GM12878 (cell line): ENCODE data around the gene ACOT12. TPM values are rescaled to one million over a fixed set of nuclear protein-coding genes. Genes with fewer than 3 reads are reported as not detected.

Experiments
- ATAC-seq: fragments of 200-7000 bp; cut with Tn5 transposase; 3 replicates; pipeline ENCODE4 v1.9.1; 2020; ENCODE audit warnings: mild to moderate bottlenecking, moderate library complexity
- BruUV-seq: library from RNA; stranded (reverse); fragments of 400-500 nt; replicated peaks from 2 replicates; lab custom pipeline; 2021; lab: Mats Ljungman, UMichigan
- CTCF ChIA-PET: fragments of 300-600 bp; sonication (Branson Sonifier 250); formaldehyde crosslinking; extraction: SDS; loops from one replicate; lab custom pipeline; 2021; ENCODE audit warnings: inconsistent platforms; lab: Yijun Ruan, JAX
- POLR2A ChIA-PET: fragments of 350-600 bp; formaldehyde crosslinking; extraction: SDS; loops from one replicate; lab custom pipeline; 2021; ENCODE audit warnings: inconsistent platforms; lab: Charles Lee
- RAD21 ChIA-PET: fragments of 300-600 bp; sonication (Branson Sonifier 250); formaldehyde crosslinking; loops from one replicate; lab custom pipeline; 2023; ENCODE audit warnings: antibody characterized with exemption; ENCODE audit not compliant: unreplicated experiment; lab: Charles Lee
- SMC1A ChIA-PET: fragments of 300-600 bp; sonication (Branson Sonifier 250); formaldehyde crosslinking; loops from one replicate; lab custom pipeline; 2023; ENCODE audit not compliant: unreplicated experiment, uncharacterized antibody; lab: Charles Lee
- DNase-seq: peaks from one replicate; pipeline ENCODE4 v3.0.0-alpha.2; 2011; ENCODE audit warnings: low read depth, low spot score
- FAIRE-seq: peaks from 3 replicates; lab custom pipeline; 2011; peaks lifted over from hg19 to GRCh38; lab: Jason Lieb, UNC
- H2AFZ ChIP-seq: 2 replicates; pipeline ENCODE4 v1.6.0; 2011; ENCODE audit warnings: low read depth, low read length, control low read depth; ENCODE audit not compliant: control insufficient read depth
- H3K27ac ChIP-seq: 2 replicates; pipeline ENCODE4 v1.5.1; 2011; ENCODE audit warnings: control low read depth; ENCODE audit not compliant: control insufficient read depth, insufficient read depth
- H3K27me3 ChIP-seq, 2 experiments: replicated peaks in 1 of 2; 2 replicates each; pipeline versions ENCODE4 v1.6.0 to v1.6.1; 2011; ENCODE audit warnings: low read length in 1 of 2; ENCODE audit not compliant: control insufficient read depth in 2 of 2, insufficient read depth in 2 of 2
- H3K36me3 ChIP-seq, 2 experiments: 2 replicates each; pipeline ENCODE4 v1.5.1; 2011; ENCODE audit warnings: low read length in 1 of 2; ENCODE audit not compliant: control insufficient read depth in 2 of 2, insufficient read depth in 2 of 2
- H3K4me1 ChIP-seq: 2 replicates; pipeline ENCODE4 v1.6.1; 2011; ENCODE audit warnings: mild to moderate bottlenecking, low read length, moderate library complexity, mixed read lengths; ENCODE audit not compliant: control insufficient read depth, insufficient read depth
- H3K4me2 ChIP-seq: 2 replicates; pipeline ENCODE4 v1.6.0; 2011; ENCODE audit warnings: control low read depth; ENCODE audit not compliant: control insufficient read depth, insufficient read depth
- H3K4me3 ChIP-seq: fragments of 200-600 bp; sonication (generic); 2 replicates; pipeline ENCODE4 v1.5.1; 2016
- H3K79me2 ChIP-seq: 2 replicates; pipeline ENCODE4 v1.6.0; 2011; ENCODE audit warnings: low read length; ENCODE audit not compliant: control insufficient read depth, insufficient read depth
- H3K9ac ChIP-seq: 2 replicates; pipeline ENCODE4 v1.8.0; 2011; ENCODE audit warnings: low read length, control low read depth, mixed read lengths; ENCODE audit not compliant: control insufficient read depth, insufficient read depth
- H3K9me3 ChIP-seq: replicated peaks from 3 replicates; pipeline ENCODE4 v1.5.1; 2011; ENCODE audit warnings: mild to moderate bottlenecking, low read length; ENCODE audit not compliant: control insufficient read depth, insufficient read depth
- H4K20me1 ChIP-seq: 2 replicates; pipeline ENCODE4 v1.6.0; 2011; ENCODE audit not compliant: control insufficient read depth, insufficient read depth
- EED ChIP-seq: sonication (generic); IDR thresholded peaks from 2 replicates; pipeline ENCODE4 v1.6.1; 2016; ENCODE audit warnings: antibody characterized with exemption, low read depth
- HDAC2 ChIP-seq: fragments of 200-600 bp; sonication (generic); IDR thresholded peaks from 2 replicates; pipeline ENCODE4 v1.6.1; 2017
- KLF5 ChIP-seq: fragments of 450-650 bp; IDR thresholded peaks from 2 replicates; pipeline ENCODE4 v1.6.1; 2014; ENCODE audit warnings: mild to moderate bottlenecking; ENCODE audit not compliant: partially characterized antibody
- LARP7 ChIP-seq: fragments of 450-650 bp; IDR thresholded peaks from 2 replicates; pipeline ENCODE4 v1.6.1; 2017; ENCODE audit warnings: mild to moderate bottlenecking
- MYC ChIP-seq: IDR thresholded peaks from 2 replicates; pipeline ENCODE4 v1.6.1; 2011; ENCODE audit warnings: mild to moderate bottlenecking, low read length, moderate library complexity, inconsistent platforms; ENCODE audit not compliant: insufficient read depth, insufficient replicate concordance, insufficient read length, severe bottlenecking
- STAT3 ChIP-seq: IDR thresholded peaks from 2 replicates; pipeline ENCODE4 v1.6.1; 2011; ENCODE audit warnings: low read depth, low read length, improper control_type of control experiment
- whole genome bisulfite sequencing: methylation state at CpG from one replicate; pipeline ENCODE4 v1.1.6; 2016; ENCODE audit warnings: low lambda C conversion rate; ENCODE audit not compliant: insufficient replicate concordance, insufficient coverage; ENCODE audit errors: missing lambda C conversion rate; 5-methylcytosine and 5-hydroxymethylcytosine counted together
- in situ Hi-C: fragments of 300-500 bp; cut with MboI; formaldehyde crosslinking; loops from 9 replicates; pipeline ENCODE4 v1.14.3; 2018; ENCODE audit warnings: mixed read lengths
- intact Hi-C: fragments of 100-400 bp; cut with micrococcal nuclease; formaldehyde crosslinking; loops from one replicate; pipeline ENCODE4 v1.14.2; 2022; ENCODE audit not compliant: unreplicated experiment
- polyA plus RNA-seq, 11 experiments: library from polyadenylated mRNA; depleted of rRNA in 4 of 11; unstranded in 6 of 11; stranded (reverse) in 5 of 11; fragments of >200 nt; fragmentation: Nextera tagmentation in 4 of 11; fragmentation: Illumina TruSeq in 1 of 11; extraction: Ambion mirVana in 4 of 11; extraction: Trizol in 1 of 11; gene quantifications; 1 replicate in 1 of 11; 2 replicates in 10 of 11; pipeline versions ENCODE4 v1.2.1 to v1.2.3, GENCODE V29; 2011 to 2016; ENCODE audit warnings: inconsistent platforms in 2 of 11, missing spikeins in 2 of 11, low read depth in 1 of 11
- total RNA-seq, 4 experiments: library from RNA; depleted of rRNA in 3 of 4; stranded (reverse); fragments of >200 nt in 3 of 4; fragmentation: Illumina TruSeq in 1 of 4; extraction: Trizol in 1 of 4; gene quantifications; 2 replicates each; pipeline versions ENCODE4 v1.2.1 to v1.2.3, GENCODE V29; 2013 to 2021
- TF ChIP-seq, protein P1 (sequence below): fragments of 450-650 bp; IDR thresholded peaks from 2 replicates; pipeline ENCODE4 v1.6.1; 2016; ENCODE audit warnings: mild to moderate bottlenecking, moderate library complexity, borderline replicate concordance
- TF ChIP-seq, protein P2 (sequence below): fragments of 450-650 bp; IDR thresholded peaks from 2 replicates; pipeline ENCODE4 v1.6.1; 2017; ENCODE audit warnings: antibody characterized with exemption, mild to moderate bottlenecking, moderate library complexity
- TF ChIP-seq, protein P3 (sequence below): fragments of 450-650 bp; formaldehyde crosslinking; IDR thresholded peaks from 2 replicates; pipeline ENCODE4 v1.4.0; 2020; ENCODE audit warnings: mild to moderate bottlenecking, moderate library complexity
- TF ChIP-seq, protein P4 (sequence below): fragments of 450-650 bp; conservative IDR thresholded peaks from 2 replicates; pipeline ENCODE4 v1.6.1; 2017; ENCODE audit warnings: mild to moderate bottlenecking, moderate library complexity

The ACOT12 gene
- total and polyA plus RNA-seq, 10 of the 15 experiments (the other 5 are each of a cell fraction or from before 2014, with no cell fraction given) = 0.08 TPM; not detected in 9

DNA sequence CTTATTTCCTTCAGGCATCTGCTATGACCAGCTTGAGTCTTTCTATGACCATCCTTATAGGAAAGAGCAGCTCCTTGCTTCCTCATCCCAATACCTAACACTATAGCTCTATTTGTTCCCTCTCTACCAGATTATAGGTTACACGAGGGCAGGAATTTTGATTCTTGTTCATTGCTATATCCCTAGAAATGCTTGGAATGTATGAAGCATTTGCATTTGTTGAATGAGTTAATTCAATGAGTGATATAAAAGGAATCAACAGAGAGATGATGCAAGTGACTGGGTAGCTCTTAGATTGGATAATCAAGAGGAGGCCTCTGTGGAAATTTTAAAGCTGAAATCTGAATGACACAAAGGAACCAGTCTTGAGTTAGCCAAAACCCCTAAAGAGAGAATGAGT lies 78.6 kb downstream of the ACOT12 start:
- intact Hi-C loops (no loop called here), in situ Hi-C loops (no loop called here)
- H3K4me3 ChIP-seq = no peak overlapping the region
- 79% methylated on average over 1 of the region's 1 CpG for WGBS
- H3K79me2 ChIP-seq = no peaks in the 10 kb centered on the region
- H3K4me2 ChIP-seq = no peak overlapping the region
- RAD21 ChIA-PET = no interaction called here
- no peak overlapping the region for H3K27ac ChIP-seq
- no peak overlapping the region for H3K9ac ChIP-seq
- BruUV-seq = no TSS peak
- FAIRE-seq = no peak
- H2AFZ ChIP-seq = no peak overlapping the region
- CTCF ChIA-PET = interaction anchor here (1.9 to 4.6 kb wide), 2 partner anchors 13 to 16 kb away, joined by 6 to 16 read pairs; partner anchors contain the start of gene ZCCHC9
- SMC1A ChIA-PET = interaction anchor here (0.7 to 1.9 kb wide), 2 partner anchors 16 to 133 kb away, joined by 3 to 6 read pairs; no protein-coding TSS in a partner anchor
- H3K9me3 ChIP-seq = no peaks in the 10 kb centered on the region
- H3K4me1 ChIP-seq = no peaks in the 10 kb centered on the region
- DNase-seq = no peak
- H4K20me1 ChIP-seq = no peaks in the 10 kb centered on the region
- POLR2A ChIA-PET = no interaction called here
- ATAC-seq = no peak
- no peaks in the 10 kb centered on the region for H3K27me3 ChIP-seq
- H3K36me3 ChIP-seq = no peaks in the 10 kb centered on the region; a peak in 1 of 4 replicates
- TF ChIP-seq EED (no peak), LARP7 (no peak), HDAC2 (no peak), STAT3 (no peak), MYC (no peak), KLF5 (no peak)
- TF ChIP-seq, protein P1, sequence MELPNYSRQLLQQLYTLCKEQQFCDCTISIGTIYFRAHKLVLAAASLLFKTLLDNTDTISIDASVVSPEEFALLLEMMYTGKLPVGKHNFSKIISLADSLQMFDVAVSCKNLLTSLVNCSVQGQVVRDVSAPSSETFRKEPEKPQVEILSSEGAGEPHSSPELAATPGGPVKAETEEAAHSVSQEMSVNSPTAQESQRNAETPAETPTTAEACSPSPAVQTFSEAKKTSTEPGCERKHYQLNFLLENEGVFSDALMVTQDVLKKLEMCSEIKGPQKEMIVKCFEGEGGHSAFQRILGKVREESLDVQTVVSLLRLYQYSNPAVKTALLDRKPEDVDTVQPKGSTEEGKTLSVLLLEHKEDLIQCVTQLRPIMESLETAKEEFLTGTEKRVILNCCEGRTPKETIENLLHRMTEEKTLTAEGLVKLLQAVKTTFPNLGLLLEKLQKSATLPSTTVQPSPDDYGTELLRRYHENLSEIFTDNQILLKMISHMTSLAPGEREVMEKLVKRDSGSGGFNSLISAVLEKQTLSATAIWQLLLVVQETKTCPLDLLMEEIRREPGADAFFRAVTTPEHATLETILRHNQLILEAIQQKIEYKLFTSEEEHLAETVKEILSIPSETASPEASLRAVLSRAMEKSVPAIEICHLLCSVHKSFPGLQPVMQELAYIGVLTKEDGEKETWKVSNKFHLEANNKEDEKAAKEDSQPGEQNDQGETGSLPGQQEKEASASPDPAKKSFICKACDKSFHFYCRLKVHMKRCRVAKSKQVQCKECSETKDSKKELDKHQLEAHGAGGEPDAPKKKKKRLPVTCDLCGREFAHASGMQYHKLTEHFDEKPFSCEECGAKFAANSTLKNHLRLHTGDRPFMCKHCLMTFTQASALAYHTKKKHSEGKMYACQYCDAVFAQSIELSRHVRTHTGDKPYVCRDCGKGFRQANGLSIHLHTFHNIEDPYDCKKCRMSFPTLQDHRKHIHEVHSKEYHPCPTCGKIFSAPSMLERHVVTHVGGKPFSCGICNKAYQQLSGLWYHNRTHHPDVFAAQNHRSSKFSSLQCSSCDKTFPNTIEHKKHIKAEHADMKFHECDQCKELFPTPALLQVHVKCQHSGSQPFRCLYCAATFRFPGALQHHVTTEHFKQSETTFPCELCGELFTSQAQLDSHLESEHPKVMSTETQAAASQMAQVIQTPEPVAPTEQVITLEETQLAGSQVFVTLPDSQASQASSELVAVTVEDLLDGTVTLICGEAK = no peak
- TF ChIP-seq, protein P2, sequence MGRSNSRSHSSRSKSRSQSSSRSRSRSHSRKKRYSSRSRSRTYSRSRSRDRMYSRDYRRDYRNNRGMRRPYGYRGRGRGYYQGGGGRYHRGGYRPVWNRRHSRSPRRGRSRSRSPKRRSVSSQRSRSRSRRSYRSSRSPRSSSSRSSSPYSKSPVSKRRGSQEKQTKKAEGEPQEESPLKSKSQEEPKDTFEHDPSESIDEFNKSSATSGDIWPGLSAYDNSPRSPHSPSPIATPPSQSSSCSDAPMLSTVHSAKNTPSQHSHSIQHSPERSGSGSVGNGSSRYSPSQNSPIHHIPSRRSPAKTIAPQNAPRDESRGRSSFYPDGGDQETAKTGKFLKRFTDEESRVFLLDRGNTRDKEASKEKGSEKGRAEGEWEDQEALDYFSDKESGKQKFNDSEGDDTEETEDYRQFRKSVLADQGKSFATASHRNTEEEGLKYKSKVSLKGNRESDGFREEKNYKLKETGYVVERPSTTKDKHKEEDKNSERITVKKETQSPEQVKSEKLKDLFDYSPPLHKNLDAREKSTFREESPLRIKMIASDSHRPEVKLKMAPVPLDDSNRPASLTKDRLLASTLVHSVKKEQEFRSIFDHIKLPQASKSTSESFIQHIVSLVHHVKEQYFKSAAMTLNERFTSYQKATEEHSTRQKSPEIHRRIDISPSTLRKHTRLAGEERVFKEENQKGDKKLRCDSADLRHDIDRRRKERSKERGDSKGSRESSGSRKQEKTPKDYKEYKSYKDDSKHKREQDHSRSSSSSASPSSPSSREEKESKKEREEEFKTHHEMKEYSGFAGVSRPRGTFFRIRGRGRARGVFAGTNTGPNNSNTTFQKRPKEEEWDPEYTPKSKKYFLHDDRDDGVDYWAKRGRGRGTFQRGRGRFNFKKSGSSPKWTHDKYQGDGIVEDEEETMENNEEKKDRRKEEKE = no peak
- TF ChIP-seq, protein P3, sequence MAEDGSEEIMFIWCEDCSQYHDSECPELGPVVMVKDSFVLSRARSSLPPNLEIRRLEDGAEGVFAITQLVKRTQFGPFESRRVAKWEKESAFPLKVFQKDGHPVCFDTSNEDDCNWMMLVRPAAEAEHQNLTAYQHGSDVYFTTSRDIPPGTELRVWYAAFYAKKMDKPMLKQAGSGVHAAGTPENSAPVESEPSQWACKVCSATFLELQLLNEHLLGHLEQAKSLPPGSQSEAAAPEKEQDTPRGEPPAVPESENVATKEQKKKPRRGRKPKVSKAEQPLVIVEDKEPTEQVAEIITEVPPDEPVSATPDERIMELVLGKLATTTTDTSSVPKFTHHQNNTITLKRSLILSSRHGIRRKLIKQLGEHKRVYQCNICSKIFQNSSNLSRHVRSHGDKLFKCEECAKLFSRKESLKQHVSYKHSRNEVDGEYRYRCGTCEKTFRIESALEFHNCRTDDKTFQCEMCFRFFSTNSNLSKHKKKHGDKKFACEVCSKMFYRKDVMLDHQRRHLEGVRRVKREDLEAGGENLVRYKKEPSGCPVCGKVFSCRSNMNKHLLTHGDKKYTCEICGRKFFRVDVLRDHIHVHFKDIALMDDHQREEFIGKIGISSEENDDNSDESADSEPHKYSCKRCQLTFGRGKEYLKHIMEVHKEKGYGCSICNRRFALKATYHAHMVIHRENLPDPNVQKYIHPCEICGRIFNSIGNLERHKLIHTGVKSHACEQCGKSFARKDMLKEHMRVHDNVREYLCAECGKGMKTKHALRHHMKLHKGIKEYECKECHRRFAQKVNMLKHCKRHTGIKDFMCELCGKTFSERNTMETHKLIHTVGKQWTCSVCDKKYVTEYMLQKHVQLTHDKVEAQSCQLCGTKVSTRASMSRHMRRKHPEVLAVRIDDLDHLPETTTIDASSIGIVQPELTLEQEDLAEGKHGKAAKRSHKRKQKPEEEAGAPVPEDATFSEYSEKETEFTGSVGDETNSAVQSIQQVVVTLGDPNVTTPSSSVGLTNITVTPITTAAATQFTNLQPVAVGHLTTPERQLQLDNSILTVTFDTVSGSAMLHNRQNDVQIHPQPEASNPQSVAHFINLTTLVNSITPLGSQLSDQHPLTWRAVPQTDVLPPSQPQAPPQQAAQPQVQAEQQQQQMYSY = no peak
- TF ChIP-seq, protein P4, sequence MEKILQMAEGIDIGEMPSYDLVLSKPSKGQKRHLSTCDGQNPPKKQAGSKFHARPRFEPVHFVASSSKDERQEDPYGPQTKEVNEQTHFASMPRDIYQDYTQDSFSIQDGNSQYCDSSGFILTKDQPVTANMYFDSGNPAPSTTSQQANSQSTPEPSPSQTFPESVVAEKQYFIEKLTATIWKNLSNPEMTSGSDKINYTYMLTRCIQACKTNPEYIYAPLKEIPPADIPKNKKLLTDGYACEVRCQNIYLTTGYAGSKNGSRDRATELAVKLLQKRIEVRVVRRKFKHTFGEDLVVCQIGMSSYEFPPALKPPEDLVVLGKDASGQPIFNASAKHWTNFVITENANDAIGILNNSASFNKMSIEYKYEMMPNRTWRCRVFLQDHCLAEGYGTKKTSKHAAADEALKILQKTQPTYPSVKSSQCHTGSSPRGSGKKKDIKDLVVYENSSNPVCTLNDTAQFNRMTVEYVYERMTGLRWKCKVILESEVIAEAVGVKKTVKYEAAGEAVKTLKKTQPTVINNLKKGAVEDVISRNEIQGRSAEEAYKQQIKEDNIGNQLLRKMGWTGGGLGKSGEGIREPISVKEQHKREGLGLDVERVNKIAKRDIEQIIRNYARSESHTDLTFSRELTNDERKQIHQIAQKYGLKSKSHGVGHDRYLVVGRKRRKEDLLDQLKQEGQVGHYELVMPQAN = no peak
